Lung (tissue), 12 donors: ENCODE measurements around the gene ADI1. TPM values are rescaled to one million over a fixed set of nuclear protein-coding genes. Genes with fewer than 3 reads are reported as not detected.
A peak's percentile ranks its signal among the peaks of the same experiment; 100 is the strongest.

Experiments
- ATAC-seq: fragments of 200-7000 bp; cut with Tn5 transposase; one replicate; pipeline ENCODE4 v1.9.1; 2020; ENCODE audit warnings: moderate number of reproducible peaks; ENCODE audit not compliant: insufficient read depth, low FRiP score
- DNase-seq, 3 donors: peaks; one replicate each; pipeline ENCODE4 v3.0.0-alpha.2; 2013 to 2017
- H3K27ac ChIP-seq, 2 donors: one replicate each; pipeline ENCODE4 v1.5.1; 2013; ENCODE audit warnings: mild to moderate bottlenecking in 2 of 2, moderate library complexity in 2 of 2, control low read depth in 1 of 2, inconsistent platforms in 1 of 2, low read depth in 1 of 2, low read length in 1 of 2
- H3K27me3 ChIP-seq, 3 donors: one replicate each; pipeline ENCODE4 v1.5.1; 2013; ENCODE audit warnings: low read length in 2 of 3; ENCODE audit not compliant: control insufficient read depth in 3 of 3, insufficient read depth in 3 of 3
- H3K36me3 ChIP-seq, 4 donors: one replicate each; pipeline ENCODE4 v1.5.1; 2013; ENCODE audit warnings: low read length in 4 of 4, mild to moderate bottlenecking in 1 of 4, moderate library complexity in 1 of 4; ENCODE audit not compliant: control insufficient read depth in 4 of 4, insufficient read depth in 4 of 4
- H3K4me1 ChIP-seq, 5 donors: one replicate each; pipeline ENCODE4 v1.5.1; 2013; ENCODE audit warnings: low read length in 5 of 5, mild to moderate bottlenecking in 2 of 5, moderate library complexity in 1 of 5; ENCODE audit not compliant: control insufficient read depth in 5 of 5, insufficient read depth in 5 of 5
- H3K4me3 ChIP-seq: one replicate; pipeline ENCODE4 v1.5.1; 2013; ENCODE audit warnings: mild to moderate bottlenecking, control low read depth, moderate library complexity
- H3K9ac ChIP-seq, 2 donors: one replicate each; pipeline ENCODE4 v1.5.1; 2013; ENCODE audit warnings: low read length in 2 of 2, control low read depth in 1 of 2; ENCODE audit not compliant: insufficient read depth in 1 of 2
- H3K9me3 ChIP-seq, 4 donors: one replicate each; pipeline ENCODE4 v1.5.1; 2013; ENCODE audit warnings: low read length in 3 of 4, mild to moderate bottlenecking in 1 of 4, moderate library complexity in 1 of 4; ENCODE audit not compliant: control insufficient read depth in 4 of 4, insufficient read depth in 3 of 4
- WGBS, 2 donors: extraction: QIAGEN DNeasy Blood & Tissue Kit; methylation state at CpG; one replicate each; pipeline ENCODE4 v1.1.7; 2013; 5-methylcytosine and 5-hydroxymethylcytosine counted together
- polyA plus RNA-seq, 2 donors: library from polyadenylated mRNA; stranded (reverse); fragments of 200-250 nt; gene quantifications; one replicate each; pipeline ENCODE4 v1.2.1, GENCODE V29; 2013
- total RNA-seq, 2 donors: library from RNA; depleted of rRNA in 1 of 2; stranded (reverse); fragments of >200 nt in 1 of 2; gene quantifications; one replicate each; pipeline ENCODE4 v1.2.1, GENCODE V29; 2014 to 2021
- TF ChIP-seq, protein P1 (sequence below): IDR thresholded peaks from 2 replicates; pipeline ENCODE4 v1.5.1; 2012; ENCODE audit warnings: mild to moderate bottlenecking; ENCODE audit errors: control extremely low read depth, extremely low read depth
- donor health status: control.
- donor health status: control.
- donor health status: Bipolar disorder and iron deficiency.
- donor health status: healthy.
- donor health status: DM: yes; HTN: yes; CAD: no.

The ADI1 gene
- total and polyA plus RNA-seq, 4 donors, result 46.8 to 65.2 (median 55.9) TPM

DNA sequence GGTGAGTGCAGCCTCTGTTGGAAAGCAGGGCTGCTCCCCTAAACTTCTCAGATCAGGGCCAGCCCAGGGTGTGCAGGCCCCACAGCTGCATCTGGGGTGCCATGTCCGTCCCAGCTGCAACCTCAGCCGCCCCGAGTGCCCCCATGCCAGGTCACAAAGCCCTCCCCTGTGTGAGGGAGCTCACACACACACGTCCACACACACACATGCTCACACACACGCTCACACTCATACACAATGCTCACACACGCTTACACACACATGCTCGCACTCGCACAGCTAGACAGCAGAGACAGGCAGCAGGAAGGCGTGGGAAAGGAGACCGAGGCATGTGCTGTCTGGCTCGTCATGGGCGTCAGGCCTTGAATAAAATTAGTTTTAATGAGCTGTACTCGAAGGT, 55.4 kb downstream of the ADI1 start:
- H3K9me3 ChIP-seq, result no peaks in the 10 kb centered on the region
- H3K9ac ChIP-seq, result no peak overlapping the region
- peaks cover 0 to 3% (median 0%) of the 10 kb centered on the region in 5 donors for H3K4me1 ChIP-seq
- peak in 1 of 3 donors; percentile 5 for DNase-seq
- no peak overlapping the region for H3K27ac ChIP-seq
- no peak overlapping the region for H3K4me3 ChIP-seq
- H3K36me3 ChIP-seq, result peaks cover 0 to 51% (median 27%) of the 10 kb centered on the region in 4 donors
- H3K27me3 ChIP-seq, result no peaks in the 10 kb centered on the region
- ATAC-seq, result no peak
- 95 to 96% methylated on average over 13 of the region's 13 CpGs for WGBS, 2 donors
- TF ChIP-seq, protein P1, sequence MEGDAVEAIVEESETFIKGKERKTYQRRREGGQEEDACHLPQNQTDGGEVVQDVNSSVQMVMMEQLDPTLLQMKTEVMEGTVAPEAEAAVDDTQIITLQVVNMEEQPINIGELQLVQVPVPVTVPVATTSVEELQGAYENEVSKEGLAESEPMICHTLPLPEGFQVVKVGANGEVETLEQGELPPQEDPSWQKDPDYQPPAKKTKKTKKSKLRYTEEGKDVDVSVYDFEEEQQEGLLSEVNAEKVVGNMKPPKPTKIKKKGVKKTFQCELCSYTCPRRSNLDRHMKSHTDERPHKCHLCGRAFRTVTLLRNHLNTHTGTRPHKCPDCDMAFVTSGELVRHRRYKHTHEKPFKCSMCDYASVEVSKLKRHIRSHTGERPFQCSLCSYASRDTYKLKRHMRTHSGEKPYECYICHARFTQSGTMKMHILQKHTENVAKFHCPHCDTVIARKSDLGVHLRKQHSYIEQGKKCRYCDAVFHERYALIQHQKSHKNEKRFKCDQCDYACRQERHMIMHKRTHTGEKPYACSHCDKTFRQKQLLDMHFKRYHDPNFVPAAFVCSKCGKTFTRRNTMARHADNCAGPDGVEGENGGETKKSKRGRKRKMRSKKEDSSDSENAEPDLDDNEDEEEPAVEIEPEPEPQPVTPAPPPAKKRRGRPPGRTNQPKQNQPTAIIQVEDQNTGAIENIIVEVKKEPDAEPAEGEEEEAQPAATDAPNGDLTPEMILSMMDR, result no peak

DNA sequence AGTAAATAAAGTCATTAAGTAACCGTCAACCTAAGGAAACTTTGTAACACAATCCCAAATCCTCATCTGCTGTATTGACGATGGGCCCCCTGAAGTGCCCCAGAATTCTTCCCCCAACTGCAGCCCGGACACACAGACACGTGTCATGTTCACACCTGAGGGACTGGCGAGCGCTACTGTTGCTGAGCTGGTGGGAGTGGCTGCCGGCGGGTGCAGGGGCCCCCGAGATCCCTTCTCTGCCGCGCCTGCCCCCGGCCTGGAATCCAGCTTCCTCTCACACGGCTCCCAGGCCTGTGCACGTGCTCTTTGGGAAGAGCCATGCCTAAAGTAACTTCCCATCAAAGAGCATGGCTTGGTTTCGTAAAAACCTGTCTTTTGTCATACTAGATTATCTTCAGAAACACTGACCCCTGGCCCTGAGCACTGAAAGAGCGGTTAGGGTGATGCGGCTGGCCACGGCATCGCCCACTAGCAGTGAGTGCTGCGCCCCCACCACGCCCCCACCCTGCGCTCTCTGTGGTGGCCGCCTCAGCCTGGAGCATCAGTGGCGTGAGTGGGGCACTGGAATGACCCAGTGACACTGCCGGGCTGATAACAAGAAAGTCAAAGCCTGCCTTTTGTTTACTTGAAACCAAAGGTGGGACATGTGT, 56.0 kb downstream of the ADI1 start:
- H3K27me3 ChIP-seq, result no peaks in the 10 kb centered on the region
- DNase-seq (peak in 1 of 3 donors; percentile 6), ATAC-seq (no peak)
- H3K4me3 ChIP-seq, result no peak overlapping the region
- 89 to 92% methylated on average over 25 of the region's 25 CpGs for WGBS, 2 donors
- peaks cover 0 to 48% (median 24%) of the 10 kb centered on the region in 4 donors for H3K36me3 ChIP-seq
- H3K27ac ChIP-seq, result no peak overlapping the region
- peaks cover 0 to 3% (median 0%) of the 10 kb centered on the region in 5 donors for H3K4me1 ChIP-seq
- TF ChIP-seq, protein P1, result no peak
- H3K9me3 ChIP-seq, result no peaks in the 10 kb centered on the region
- no peak overlapping the region for H3K9ac ChIP-seq

DNA sequence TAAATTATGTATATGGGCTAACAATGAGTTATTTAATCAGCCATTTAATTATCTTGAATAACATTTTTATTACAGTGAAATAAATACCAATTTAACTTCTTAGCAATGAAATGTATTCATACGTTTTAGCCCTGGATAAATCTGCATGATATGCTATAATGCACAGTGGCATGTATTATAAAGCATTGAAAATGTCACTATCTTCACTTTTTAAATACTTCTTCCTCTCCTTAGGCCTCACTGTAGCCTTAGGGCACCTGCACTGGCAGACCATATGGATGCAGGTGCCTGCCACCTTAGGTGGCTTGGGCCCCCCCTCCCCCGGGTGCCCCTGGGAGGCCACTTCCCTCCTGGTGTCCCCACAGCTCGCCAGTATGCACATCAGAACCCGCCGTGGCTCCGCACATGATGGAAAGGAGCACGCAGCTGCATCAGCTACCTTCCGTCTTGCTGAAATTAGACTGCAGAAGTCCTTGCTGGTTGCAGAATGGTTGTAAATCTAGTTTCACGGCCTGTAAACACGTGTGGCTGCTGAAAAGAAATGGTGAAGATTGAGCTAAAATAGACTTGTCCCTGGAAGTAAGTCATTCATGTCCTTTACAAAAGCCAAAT, 56.7 kb downstream of the ADI1 start:
- TF ChIP-seq, protein P1, result no peak
- Histone ChIP-seq H3K4me3 (no peak overlapping the region), H3K9me3 (no peaks in the 10 kb centered on the region), H3K9ac (no peak overlapping the region), H3K36me3 (peaks cover 0 to 48% (median 24%) of the 10 kb centered on the region in 4 donors), H3K4me1 (peaks cover 0 to 3% (median 0%) of the 10 kb centered on the region in 5 donors), H3K27me3 (no peaks in the 10 kb centered on the region), H3K27ac (no peak overlapping the region)
- 75 to 80% methylated on average over 10 of the region's 10 CpGs for WGBS, 2 donors
- ATAC-seq (no peak), DNase-seq (peak in 1 of 3 donors; percentile 6)
